ENCODE data around the gene NPB. TPM values are rescaled to one million over a fixed set of nuclear protein-coding genes. Genes with fewer than 3 reads are reported as not detected.

Gene NPB
- total and polyA plus RNA-seq, 2 donors (not counting 1 experiment from before 2014, with no cell fraction given): 0.44 TPM; not detected in 1

DNA sequence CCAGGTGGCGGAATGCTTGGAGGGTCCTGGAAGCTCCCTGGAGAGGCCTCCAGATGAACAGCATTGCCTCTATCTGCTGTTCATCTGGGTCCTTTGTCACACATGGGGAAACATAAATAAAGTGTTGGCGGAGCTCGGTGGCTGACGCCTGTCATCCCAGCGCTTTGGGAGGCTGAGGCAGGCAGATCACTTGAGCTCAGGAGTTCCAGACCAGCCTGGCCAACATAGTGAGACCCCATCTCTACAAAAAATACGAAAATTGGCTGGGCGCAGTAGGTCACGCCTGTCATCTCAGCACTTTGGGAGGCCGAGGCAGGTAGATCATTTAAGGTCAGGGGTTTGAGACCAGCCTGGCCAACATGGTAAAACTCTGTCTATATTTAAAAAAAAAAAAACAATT lies 42.8 kb downstream of the NPB start:
- peaks cover 0 to 19% (median 2%) of the 10 kb centered on the region in 4 experiments for H3K27me3 ChIP-seq (replicated peaks in 1 of 4; ENCODE audit: control extremely low read depth in 1 of 4, control insufficient read depth in 3 of 4, insufficient read depth in 4 of 4, low read length in 3 of 4)
- POLR2A ChIA-PET: no interaction called here
- no peaks in the 10 kb centered on the region for H3K36me3 ChIP-seq (replicated peaks in 1 of 2; ENCODE audit: control extremely low read depth in 1 of 2, control insufficient read depth in 1 of 2, extremely low read depth in 1 of 2, insufficient read depth in 2 of 2, low read length in 1 of 2)
- WGBS (ENCODE audit: insufficient coverage): 93% methylated on average over 6 of the region's 9 CpGs
- H2AFZ ChIP-seq (ENCODE audit: insufficient read depth, low read depth, low read length, poor library complexity, severe bottlenecking): no peak overlapping the region
- H4K20me1 ChIP-seq (ENCODE audit: control insufficient read depth, insufficient read depth, low read length, poor library complexity, severe bottlenecking): no peaks in the 10 kb centered on the region
- CTCF ChIA-PET: interaction anchor here (0.7 to 1.2 kb wide), 2 partner anchors 11 to 15 kb away, joined by 4 to 6 read pairs; no protein-coding TSS in a partner anchor
- H3K27ac ChIP-seq (ENCODE audit: low read length in 2 of 2): no peak overlapping the region
- intact Hi-C loops (cut with micrococcal nuclease): no loop called here
- H3K4me1 ChIP-seq (ENCODE audit: control insufficient read depth in 2 of 2, insufficient read depth in 2 of 2, low read length in 2 of 2): peaks cover 0 to 4% of the 10 kb centered on the region in 2 donors
- H3K4me3 ChIP-seq (ENCODE audit: control extremely low read depth in 1 of 5, extremely low read depth in 1 of 5, insufficient read depth in 1 of 5, low read depth in 2 of 5, low read length in 4 of 5): no peak overlapping the region
- no peaks in the 10 kb centered on the region for H3K9me3 ChIP-seq (ENCODE audit: control extremely low read depth in 1 of 3, control insufficient read depth in 2 of 3, insufficient read depth in 1 of 3, low read length in 2 of 3)
- Mint-ChIP-seq H3K4me1 (no peaks in the 10 kb centered on the region), H3K4me3 (no peak overlapping the region), H3K27ac (no peak overlapping the region), H3K9me3 (ENCODE audit: insufficient read depth) (no peaks in the 10 kb centered on the region), H3K27me3 (peaks cover 7% of the 10 kb centered on the region)
- no peak overlapping the region for H3K4me2 ChIP-seq (replicated peaks; ENCODE audit: low read depth, low read length, poor library complexity, severe bottlenecking)
- no peak for DNase-seq
- no peak overlapping the region for H3K9ac ChIP-seq (ENCODE audit: low read length)
- TF ChIP-seq, protein P1, sequence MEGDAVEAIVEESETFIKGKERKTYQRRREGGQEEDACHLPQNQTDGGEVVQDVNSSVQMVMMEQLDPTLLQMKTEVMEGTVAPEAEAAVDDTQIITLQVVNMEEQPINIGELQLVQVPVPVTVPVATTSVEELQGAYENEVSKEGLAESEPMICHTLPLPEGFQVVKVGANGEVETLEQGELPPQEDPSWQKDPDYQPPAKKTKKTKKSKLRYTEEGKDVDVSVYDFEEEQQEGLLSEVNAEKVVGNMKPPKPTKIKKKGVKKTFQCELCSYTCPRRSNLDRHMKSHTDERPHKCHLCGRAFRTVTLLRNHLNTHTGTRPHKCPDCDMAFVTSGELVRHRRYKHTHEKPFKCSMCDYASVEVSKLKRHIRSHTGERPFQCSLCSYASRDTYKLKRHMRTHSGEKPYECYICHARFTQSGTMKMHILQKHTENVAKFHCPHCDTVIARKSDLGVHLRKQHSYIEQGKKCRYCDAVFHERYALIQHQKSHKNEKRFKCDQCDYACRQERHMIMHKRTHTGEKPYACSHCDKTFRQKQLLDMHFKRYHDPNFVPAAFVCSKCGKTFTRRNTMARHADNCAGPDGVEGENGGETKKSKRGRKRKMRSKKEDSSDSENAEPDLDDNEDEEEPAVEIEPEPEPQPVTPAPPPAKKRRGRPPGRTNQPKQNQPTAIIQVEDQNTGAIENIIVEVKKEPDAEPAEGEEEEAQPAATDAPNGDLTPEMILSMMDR (IDR thresholded peaks at IDR 0.05): no peak
- TF ChIP-seq EZH2 (IDR thresholded peaks at IDR 0.05; ENCODE audit: borderline replicate concordance, insufficient read depth, low read depth, low read length, poor library complexity, severe bottlenecking): no peak
- no peaks in the 10 kb centered on the region for H3K79me2 ChIP-seq (ENCODE audit: control insufficient read depth, insufficient read depth, low read length)
- no peak for ATAC-seq (ENCODE audit: low read depth)

DNA sequence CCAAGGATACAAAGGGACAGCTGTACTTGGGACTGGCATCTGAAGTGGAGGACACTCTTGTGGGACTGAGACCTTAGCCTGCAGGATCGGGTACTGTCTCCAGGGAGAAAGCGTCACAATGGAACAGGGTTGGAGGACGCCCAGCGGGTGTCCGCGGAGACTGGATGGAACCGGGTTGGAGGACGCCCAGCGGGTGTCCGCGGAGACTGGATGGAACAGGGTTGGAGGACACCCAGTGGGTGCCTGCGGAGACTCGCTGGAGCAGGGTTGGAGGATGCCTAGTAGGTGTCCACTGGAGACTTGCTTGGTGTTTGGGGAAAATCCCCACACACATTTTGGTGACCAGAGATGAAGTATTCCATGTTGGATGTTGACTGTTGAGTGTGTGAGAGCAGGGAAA lies 45.2 kb downstream of the NPB start, which contains the start of gene MYADML2:
MYADML2 (minus strand) TSS at position 45 of the 400 bp plus-strand sequence. CDS start 5,492 bp downstream, outside the sequence.
- ChIA-PET CTCF (no interaction called here), POLR2A (no interaction called here)
- intact Hi-C loops (cut with micrococcal nuclease): no loop called here
- TF ChIP-seq, protein P1 (IDR thresholded peaks at IDR 0.05): no peak
- no peak for TF ChIP-seq EZH2 (IDR thresholded peaks at IDR 0.05; ENCODE audit: borderline replicate concordance, insufficient read depth, low read depth, low read length, poor library complexity, severe bottlenecking)
- no peak within 1 kb of the TSS for H3K4me3 ChIP-seq (ENCODE audit: control extremely low read depth in 1 of 5, extremely low read depth in 1 of 5, insufficient read depth in 1 of 5, low read depth in 2 of 5, low read length in 4 of 5)
- no peaks in the 10 kb centered on the region for H3K79me2 ChIP-seq (ENCODE audit: control insufficient read depth, insufficient read depth, low read length)
- Mint-ChIP-seq H3K4me1 (no peaks in the 10 kb centered on the region), H3K4me3 (no peak within 1 kb of the TSS), H3K27ac (no peak within 1 kb of the TSS), H3K27me3 (peaks cover 5% of the 10 kb centered on the region), H3K9me3 (ENCODE audit: insufficient read depth) (no peaks in the 10 kb centered on the region)
- no peak within 1 kb of the TSS for H3K27ac ChIP-seq (ENCODE audit: low read length in 2 of 2)
- no peaks in the 10 kb centered on the region for H3K9me3 ChIP-seq (ENCODE audit: control extremely low read depth in 1 of 3, control insufficient read depth in 2 of 3, insufficient read depth in 1 of 3, low read length in 2 of 3)
- ATAC-seq (ENCODE audit: low read depth): no peak
- no peak within 1 kb of the TSS for H3K4me2 ChIP-seq (replicated peaks; ENCODE audit: low read depth, low read length, poor library complexity, severe bottlenecking)
- H4K20me1 ChIP-seq (ENCODE audit: control insufficient read depth, insufficient read depth, low read length, poor library complexity, severe bottlenecking): no peaks in the 10 kb centered on the region
- 90% methylated on average over 12 of the region's 13 CpGs for WGBS (ENCODE audit: insufficient coverage)
- no peaks in the 10 kb centered on the region for H3K4me1 ChIP-seq (ENCODE audit: control insufficient read depth in 2 of 2, insufficient read depth in 2 of 2, low read length in 2 of 2)
- peaks cover 0 to 3% (median 0%) of the 10 kb centered on the region in 4 experiments for H3K27me3 ChIP-seq (replicated peaks in 1 of 4; ENCODE audit: control extremely low read depth in 1 of 4, control insufficient read depth in 3 of 4, insufficient read depth in 4 of 4, low read length in 3 of 4)
- no peak within 1 kb of the TSS for H2AFZ ChIP-seq (ENCODE audit: insufficient read depth, low read depth, low read length, poor library complexity, severe bottlenecking)
- DNase-seq: no peak
- no peaks in the 10 kb centered on the region for H3K36me3 ChIP-seq (replicated peaks in 1 of 2; ENCODE audit: control extremely low read depth in 1 of 2, control insufficient read depth in 1 of 2, extremely low read depth in 1 of 2, insufficient read depth in 2 of 2, low read length in 1 of 2)
- H3K9ac ChIP-seq (ENCODE audit: low read length): no peak within 1 kb of the TSS

Measured in B cell (primary cell).